ENCODE measurements around the gene FLT4.

The FLT4 gene

DNA sequence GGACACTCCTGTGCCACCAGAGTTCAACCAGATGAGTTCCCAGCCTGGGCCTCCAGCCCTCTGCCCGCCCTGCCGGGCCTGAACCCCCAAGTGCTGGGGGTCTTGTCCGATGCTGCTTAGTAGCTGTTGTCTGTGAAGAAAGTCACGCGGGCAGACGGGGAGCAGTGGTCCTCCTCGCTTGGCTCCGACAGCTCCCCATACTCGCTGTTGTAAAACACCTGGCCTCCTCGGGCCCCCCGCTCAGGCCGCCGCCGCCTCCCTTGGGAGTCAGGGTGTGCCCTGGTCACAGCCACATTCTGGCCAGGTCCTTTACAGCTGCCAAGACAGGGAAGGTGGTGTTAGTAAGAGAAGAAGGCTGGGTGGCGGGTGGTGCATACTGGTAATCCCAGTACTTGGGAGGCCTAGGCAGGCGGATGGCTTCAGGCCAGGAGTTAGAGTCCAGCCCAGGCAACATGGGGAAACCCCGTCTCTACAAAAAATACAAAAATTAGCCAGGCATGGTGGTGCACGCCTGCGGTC is 46.3 kb downstream of the FLT4 start:
- no peak for DNase-seq

GRCh38 chr5:180602481-180603075 is 46.8 kb downstream of the FLT4 start:
- no peak for DNase-seq

DNA sequence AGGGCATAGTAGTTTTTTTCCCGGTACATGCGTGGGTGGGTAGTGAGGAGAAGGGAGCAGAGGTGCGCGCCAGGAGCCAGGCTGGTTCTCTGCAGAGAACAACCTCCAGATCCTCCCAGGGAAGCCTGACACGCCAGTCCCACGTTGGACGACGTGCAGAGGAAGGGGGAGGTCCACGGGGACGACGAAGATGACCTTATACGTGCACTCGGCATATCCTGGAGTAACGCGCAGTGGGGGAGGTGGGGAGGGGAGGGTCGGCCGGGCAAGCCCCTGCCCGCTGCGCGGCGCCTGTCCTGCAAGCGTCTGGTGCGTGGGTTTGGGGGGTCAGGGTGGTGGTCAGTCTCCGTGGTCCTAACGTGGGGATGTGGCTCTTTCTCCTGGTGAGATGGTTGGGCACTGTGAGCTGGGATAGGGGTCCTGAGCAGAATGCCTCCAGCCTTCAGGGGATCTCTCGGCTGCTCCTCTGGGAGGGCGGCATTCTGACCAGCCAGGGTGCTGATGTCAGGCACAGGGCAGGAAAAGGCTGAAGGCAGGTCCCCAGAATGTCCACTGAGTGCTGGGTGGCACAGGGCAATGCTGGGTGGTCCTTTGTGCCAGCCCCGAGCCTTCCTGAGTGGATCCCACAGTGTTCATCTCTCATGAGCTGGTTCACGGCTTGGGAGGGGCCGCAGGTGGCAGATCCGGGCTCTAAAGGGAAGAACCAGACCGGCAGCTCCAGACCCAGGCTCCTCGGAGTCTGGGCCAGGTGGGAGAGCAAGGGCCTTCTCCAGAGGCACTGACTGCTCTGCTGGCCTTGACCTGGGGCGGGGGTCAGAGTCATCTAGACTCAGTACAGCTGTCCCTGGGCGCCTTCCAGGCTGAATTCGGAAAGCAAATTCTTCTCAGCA is 47.6 kb downstream of the FLT4 start:
- no peak for DNase-seq

GRCh38 chr5:180600554-180601041 is 48.8 kb downstream of the FLT4 start:
- DNase-seq = no peak

- DNase-seq = no peak
Measured at GRCh38 chr5:180599981-180600553, 49.3 kb downstream of the FLT4 start.

DNA sequence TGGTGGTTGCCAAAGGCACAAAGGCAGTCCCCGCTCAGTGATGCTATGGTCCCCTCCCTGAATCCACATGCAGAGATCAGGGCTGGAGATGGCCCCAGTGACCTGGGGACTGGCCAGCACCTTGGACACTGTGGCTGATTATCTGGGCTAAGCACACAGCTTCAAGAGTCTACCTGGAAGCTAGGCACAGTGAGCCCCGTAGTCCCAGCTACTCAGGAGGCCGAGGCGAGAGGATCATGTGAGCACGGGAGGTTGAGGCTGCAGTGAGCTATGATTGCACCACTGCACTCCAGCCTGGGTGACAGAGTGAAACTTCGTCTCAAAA is 49.8 kb downstream of the FLT4 start:
- no peak for DNase-seq

- DNase-seq = no peak
Measured at GRCh38 chr5:180598797-180599589, 50.4 kb downstream of the FLT4 start.

DNA sequence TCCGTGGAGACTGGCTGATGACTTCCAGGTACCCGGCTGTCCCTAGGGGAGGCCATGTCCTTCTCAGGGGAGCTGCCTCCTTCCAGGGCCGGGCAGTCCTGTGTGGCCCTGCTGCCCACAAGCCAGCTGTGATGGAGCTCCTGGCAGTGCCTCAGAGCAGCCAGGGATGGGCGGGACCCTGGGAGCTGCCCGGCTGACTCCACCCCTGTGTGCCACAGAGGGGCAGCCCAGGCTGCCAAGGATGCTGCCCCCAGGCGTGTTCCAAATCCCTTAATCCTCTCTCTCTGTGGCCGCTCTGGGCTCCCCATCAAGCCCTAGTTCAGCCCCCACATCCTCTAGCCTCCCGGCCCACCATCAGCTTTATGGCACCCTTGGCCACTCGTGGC is 51.1 kb downstream of the FLT4 start:
- no peak for DNase-seq

GRCh38 chr5:180596668-180597231 is 52.6 kb downstream of the FLT4 start:
- no peak for DNase-seq

DNA sequence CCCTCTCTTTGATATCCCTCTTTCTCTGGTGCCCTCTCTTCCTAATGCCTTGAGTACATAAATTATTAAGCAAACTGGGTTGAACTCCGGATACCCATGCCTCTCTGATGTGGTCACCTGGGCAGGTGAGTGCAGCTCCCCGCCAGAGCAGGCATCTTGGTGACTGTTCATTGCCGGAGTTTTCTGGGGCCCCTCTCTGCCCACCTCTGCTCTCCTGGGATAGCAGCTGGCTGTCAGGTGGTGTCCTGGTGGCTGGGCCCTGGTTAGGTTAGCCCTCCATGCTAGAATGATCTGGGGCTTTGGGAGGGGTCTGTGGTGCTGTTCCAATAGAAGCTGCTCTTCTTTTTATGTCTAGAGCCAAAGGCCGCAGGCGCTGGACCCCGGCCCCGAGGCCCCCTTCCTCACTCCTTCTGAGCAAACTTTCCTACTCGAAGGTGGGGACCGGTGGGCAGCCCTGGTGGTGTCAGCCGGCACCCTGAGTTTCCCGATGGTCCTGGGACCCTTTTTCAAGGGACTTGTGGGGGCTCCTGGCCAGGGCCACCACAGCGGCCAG is 53.2 kb downstream of the FLT4 start:
- DNase-seq = no peak

DNA sequence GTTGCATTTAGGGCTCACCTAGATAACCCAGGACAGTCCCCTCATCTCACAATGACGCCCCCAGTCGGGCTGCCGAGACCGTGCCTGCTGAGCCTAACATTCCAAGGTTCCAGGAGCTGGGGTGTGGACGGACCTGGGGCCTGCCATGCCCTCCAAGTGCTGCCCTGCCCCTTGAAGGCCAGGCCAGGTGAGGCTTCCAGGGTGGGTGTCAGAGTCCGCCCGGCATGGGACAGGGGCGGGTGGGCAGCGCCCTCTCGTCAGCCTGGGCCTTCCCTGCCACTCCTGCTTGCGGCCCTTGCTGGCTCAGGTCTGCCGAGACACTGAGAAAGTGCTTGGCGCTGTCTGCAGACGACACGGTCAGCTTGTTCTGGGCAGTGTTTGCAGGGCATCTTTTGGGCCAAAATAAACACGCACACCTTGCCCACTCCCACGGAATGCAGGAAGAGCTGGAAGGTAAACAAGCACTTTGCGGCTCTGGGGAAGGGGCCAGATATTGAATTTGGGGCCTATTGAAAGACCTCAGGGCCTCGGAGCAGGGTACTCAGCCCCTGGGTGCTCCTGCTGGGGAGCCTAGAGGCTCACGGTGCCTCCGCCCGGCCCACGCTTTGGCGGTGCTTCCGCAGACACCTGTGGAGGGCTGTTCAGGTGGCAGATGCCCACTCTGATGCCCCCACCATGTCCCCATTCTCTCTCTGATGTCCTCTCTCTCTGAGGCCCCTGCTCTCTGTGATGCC is 53.9 kb downstream of the FLT4 start:
- no peak for DNase-seq

DNA sequence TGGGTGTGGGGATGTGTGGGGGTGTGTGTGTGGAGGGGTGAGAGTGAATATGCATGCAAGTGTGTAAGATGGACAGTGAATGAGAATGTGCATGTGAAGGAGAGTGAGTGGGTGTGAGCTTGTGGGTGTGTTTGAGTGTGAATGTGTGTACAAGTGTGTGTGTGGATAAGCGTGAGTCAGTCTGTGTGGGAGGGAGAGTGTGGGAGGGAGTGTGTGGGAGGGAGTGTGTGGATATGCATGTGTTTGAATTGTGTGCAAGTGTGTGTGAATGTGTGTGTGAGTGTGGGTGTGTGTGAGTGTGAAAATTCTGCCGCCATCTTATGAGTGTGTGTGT is 54.4 kb downstream of the FLT4 start:
- no peak for DNase-seq

- no peak for DNase-seq
Measured at GRCh38 chr5:180594311-180595045, 54.9 kb downstream of the FLT4 start.

- no peak for DNase-seq
Measured at GRCh38 chr5:180593446-180594206, 55.8 kb downstream of the FLT4 start.

GRCh38 chr5:180592176-180592575 is 57.2 kb downstream of the FLT4 start:
- DNase-seq = no peak

DNA sequence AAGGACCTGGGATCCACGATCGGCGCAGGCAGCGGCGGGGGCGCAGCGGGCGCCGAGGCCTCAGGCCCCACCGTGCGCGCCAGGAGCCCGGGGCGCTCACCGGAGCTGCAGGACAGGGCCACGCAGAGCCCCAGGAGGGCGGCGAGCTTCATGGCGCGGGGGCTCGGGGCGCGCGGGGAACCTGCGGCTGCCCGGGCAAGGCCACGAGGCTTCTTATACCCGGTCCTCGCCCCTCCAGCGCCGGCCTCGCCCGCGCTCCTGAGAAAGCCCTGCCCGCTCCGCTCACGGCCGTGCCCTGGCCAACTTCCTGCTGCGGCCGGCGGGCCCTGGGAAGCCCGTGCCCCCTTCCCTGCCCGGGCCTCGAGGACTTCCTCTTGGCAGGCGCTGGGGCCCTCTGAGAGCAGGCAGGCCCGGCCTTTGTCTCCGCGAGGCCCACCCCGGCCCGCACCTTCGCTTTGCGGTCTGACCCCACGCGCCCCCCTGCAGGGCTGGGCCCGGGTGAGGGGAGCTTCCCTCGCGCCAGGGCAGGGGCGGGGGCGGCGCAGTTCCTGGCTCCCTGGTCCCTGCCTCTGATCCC is 58.0 kb downstream of the FLT4 start, which contains the start of gene SCGB3A1:
SCGB3A1 (minus strand) TSS at position 189 of the 577 bp plus-strand sequence; CDS start at position 152, 37 bp downstream.
- DNase-seq = peak; percentile 40 to 77 (median 60)

DNA sequence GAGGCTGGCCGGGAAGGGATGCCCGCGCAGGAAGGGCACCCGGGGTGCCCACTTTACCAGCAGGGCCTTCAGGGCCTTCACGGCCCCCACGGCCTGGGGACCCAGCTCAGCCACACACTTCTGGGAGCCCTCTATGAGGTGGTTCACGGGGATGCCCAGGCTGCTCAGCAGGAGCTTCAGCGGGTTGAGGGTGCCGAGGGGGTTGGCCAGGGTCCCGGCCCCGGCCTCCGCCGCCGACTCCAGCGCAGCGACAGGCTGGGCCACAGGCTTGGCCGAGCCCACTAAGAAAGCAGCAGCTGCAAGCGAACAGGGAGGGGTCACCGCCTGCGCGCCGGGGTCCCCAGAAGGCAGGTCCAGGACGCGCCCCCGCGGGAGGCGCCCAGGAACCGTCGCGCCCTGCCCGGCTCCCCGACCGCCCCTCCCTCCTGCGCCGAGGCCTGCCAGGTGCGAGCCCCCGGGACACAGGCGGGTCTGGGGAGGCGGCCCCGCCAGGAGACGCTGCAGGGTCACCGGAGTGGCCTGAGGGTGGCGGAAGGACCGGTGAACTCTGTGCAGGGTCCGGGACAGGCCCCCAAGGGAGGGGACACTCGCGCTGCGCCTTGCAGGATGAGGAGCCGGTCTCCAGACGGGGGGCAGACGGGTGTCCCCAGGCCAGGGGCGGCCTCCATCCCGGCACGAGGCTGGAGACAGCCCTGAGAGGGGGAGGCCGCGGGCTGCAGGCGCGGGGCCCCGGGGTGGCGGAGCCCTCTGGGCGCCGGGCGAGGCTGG is 58.7 kb downstream of the FLT4 start:
- DNase-seq = no peak

DNA sequence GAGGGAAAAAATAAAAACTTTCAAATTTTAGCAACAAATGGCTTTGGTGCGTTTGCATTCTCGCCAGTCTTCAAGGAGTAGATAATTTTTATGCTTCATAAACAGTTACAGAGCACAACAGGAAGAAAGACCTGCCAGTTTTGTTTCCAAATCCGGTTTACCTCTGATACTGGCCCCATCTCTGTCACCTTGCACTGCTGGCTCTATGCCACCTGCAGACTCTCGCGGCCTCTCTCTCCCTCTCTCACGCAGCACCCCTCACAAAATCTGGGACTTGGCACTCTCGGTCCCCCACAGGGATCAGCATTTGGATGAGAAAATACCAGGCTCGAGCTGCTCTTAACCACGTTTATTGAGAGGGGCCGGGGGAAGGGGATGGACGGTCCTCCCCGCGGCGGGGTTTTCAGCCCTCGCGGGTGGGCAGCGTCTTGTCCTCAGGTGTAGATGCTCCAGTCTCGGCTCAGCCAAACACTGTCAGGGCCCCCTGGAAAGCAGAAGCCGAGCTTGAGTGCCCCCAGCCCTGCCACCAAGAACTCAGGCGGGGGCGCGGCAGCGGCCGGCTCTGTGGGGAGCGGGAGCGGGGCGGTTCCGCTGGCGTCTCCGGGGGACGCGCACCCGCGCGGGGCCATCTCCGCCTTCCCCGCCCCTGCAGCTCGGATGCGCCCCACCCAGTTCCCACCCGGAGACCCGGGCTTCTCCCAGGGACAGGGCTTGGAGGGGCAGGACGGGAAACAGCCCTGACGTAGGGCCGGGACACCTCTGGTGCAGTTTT is 59.4 kb downstream of the FLT4 start:
- no peak for DNase-seq
